K562 (cell line): ENCODE data around the gene CNKSR3.

ENCODE experiments used
- FOSL1 ChIP-seq: fragments of 200-800 bp; sonication (Bioruptor generic); conservative IDR thresholded peaks from 2 replicates; pipeline ENCODE4 v1.6.1; 2016; ENCODE audit warnings: missing genetic modification characterization, missing compliant biosample characterization
- RFX5 ChIP-seq: IDR thresholded peaks from 2 replicates; pipeline ENCODE4 v1.6.1; 2011; ENCODE audit warnings: low read depth, mild to moderate bottlenecking, improper control_type of control experiment, low read length
- TF ChIP-seq, protein P1 (sequence below): sonication (generic); formaldehyde crosslinking; IDR thresholded peaks from 2 replicates; pipeline ENCODE4 v1.8.1; 2023; ENCODE audit warnings: mild to moderate bottlenecking, missing genetic modification reagents

- TF ChIP-seq, protein P1, sequence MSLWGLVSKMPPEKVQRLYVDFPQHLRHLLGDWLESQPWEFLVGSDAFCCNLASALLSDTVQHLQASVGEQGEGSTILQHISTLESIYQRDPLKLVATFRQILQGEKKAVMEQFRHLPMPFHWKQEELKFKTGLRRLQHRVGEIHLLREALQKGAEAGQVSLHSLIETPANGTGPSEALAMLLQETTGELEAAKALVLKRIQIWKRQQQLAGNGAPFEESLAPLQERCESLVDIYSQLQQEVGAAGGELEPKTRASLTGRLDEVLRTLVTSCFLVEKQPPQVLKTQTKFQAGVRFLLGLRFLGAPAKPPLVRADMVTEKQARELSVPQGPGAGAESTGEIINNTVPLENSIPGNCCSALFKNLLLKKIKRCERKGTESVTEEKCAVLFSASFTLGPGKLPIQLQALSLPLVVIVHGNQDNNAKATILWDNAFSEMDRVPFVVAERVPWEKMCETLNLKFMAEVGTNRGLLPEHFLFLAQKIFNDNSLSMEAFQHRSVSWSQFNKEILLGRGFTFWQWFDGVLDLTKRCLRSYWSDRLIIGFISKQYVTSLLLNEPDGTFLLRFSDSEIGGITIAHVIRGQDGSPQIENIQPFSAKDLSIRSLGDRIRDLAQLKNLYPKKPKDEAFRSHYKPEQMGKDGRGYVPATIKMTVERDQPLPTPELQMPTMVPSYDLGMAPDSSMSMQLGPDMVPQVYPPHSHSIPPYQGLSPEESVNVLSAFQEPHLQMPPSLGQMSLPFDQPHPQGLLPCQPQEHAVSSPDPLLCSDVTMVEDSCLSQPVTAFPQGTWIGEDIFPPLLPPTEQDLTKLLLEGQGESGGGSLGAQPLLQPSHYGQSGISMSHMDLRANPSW (CRISPR knock-in tag): no peak
- TF ChIP-seq RFX5 (no peak), FOSL1 (tag) (no peak)
These were observed 104.2 kb downstream of the CNKSR3 start for GRCh38 chr6:154406301-154406700.
